HL-60 (cell line): ENCODE measurements around the gene NDE1.

ENCODE experiments used
- DNase-seq, 2 experiments: peaks; one replicate each; pipeline ENCODE4 v3.0.0-alpha.2; 2010 to 2020; ENCODE audit warnings: low read depth in 1 of 2, low spot score in 1 of 2
- H3K27ac ChIP-seq: fragments of 250-450 bp; sonication (Bioruptor Pico); replicated peaks from 2 replicates; pipeline ENCODE4 v1.5.1; 2020; ENCODE audit warnings: mild to moderate bottlenecking, moderate library complexity
- H3K27me3 ChIP-seq: fragments of 250-450 bp; sonication (Bioruptor Pico); 2 replicates; pipeline ENCODE4 v1.5.1; 2021; ENCODE audit warnings: mild to moderate bottlenecking, moderate library complexity; ENCODE audit not compliant: insufficient read depth, poor library complexity, severe bottlenecking
- H3K4me3 ChIP-seq: replicated peaks from 2 replicates; pipeline ENCODE4 v1.5.1; 2011; ENCODE audit warnings: mild to moderate bottlenecking, control low read depth, low read length; ENCODE audit not compliant: insufficient read depth
- CTCF ChIP-seq: IDR thresholded peaks from one replicate; pipeline ENCODE4 v1.5.1; 2011; ENCODE audit warnings: low read length, control low read depth, inconsistent platforms; ENCODE audit not compliant: insufficient read depth
- GABPA ChIP-seq: IDR thresholded peaks from 2 replicates; pipeline ENCODE4 v1.6.1; 2012; ENCODE audit warnings: low read depth
- POLR2AphosphoS5 ChIP-seq: IDR thresholded peaks from 2 replicates; pipeline ENCODE4 v1.6.1; 2012; ENCODE audit warnings: low read depth
- REST ChIP-seq: IDR thresholded peaks from 2 replicates; pipeline ENCODE4 v1.6.1; 2012; ENCODE audit warnings: low read depth; ENCODE audit not compliant: insufficient replicate concordance
- SPI1 ChIP-seq: IDR thresholded peaks from 2 replicates; pipeline ENCODE4 v1.6.1; 2012; ENCODE audit warnings: low read depth, mild to moderate bottlenecking, borderline replicate concordance

The NDE1 gene

GRCh38 chr16:15716694-15717447, 66.8 kb downstream of the NDE1 start:
- no peak overlapping the region for H3K27ac ChIP-seq
- no peak overlapping the region for H3K4me3 ChIP-seq
- TF ChIP-seq CTCF: no peak
- no peak for TF ChIP-seq POLR2AphosphoS5
- TF ChIP-seq SPI1: no peak
- no peak for TF ChIP-seq GABPA
- TF ChIP-seq REST: no peak
- no peaks in the 10 kb centered on the region for H3K27me3 ChIP-seq
- no peak for DNase-seq

- no peak overlapping the region for H3K4me3 ChIP-seq
- DNase-seq: no peak
- TF ChIP-seq POLR2AphosphoS5: no peak
- no peak for TF ChIP-seq REST
- no peak for TF ChIP-seq SPI1
- TF ChIP-seq CTCF: no peak
- TF ChIP-seq GABPA: no peak
Observed at GRCh38 chr16:15721018-15721417, 71.0 kb downstream of the NDE1 start.

GRCh38 chr16:15723808-15724207, 73.8 kb downstream of the NDE1 start:
- no peaks in the 10 kb centered on the region for H3K27me3 ChIP-seq
- H3K4me3 ChIP-seq: no peak overlapping the region
- H3K27ac ChIP-seq: no peak overlapping the region
- TF ChIP-seq SPI1 (no peak), GABPA (no peak), REST (no peak), CTCF (no peak), POLR2AphosphoS5 (no peak)
- DNase-seq: no peak

More at GRCh38 chr16:15721018-15721417, 71.0 kb downstream of the NDE1 start:
- Histone ChIP-seq H3K27me3 (no peaks in the 10 kb centered on the region), H3K27ac (no peak overlapping the region)
